ENCODE measurements around the gene TAS1R3. TPM values are rescaled to one million over a fixed set of nuclear protein-coding genes. Genes with fewer than 3 reads are reported as not detected.

The TAS1R3 gene
- total RNA-seq, result under 0.01 and 0.22 TPM in 2 replicates

GRCh38 chr1:1331068-1331965 is at the start of gene TAS1R3:
Gene TAS1R3, plus strand, starts transcription at chr1:1331280. Its CDS starts 66 bp downstream, at chr1:1331346.

GRCh38 chr1:1307923-1308755 is 22.9 kb upstream of the TAS1R3 start, which contains the start of the genes ACAP3 and PUSL1:
Gene ACAP3, minus strand, starts transcription at chr1:1307930. Its CDS starts 115 bp downstream, at chr1:1307815.
Gene PUSL1, plus strand, starts transcription at chr1:1308597. Its CDS starts 47 bp downstream, at chr1:1308644.

GRCh38 chr1:1324524-1325287 is 6.4 kb upstream of the TAS1R3 start, which contains the start of the genes CPTP and INTS11:
Gene CPTP, plus strand, starts transcription at chr1:1324802. Its CDS starts 2,109 bp downstream, at chr1:1326911.
Gene INTS11, minus strand, starts transcription at chr1:1324660. Its CDS starts 52 bp downstream, at chr1:1324608.

GRCh38 chr1:1349256-1350012 is 18.4 kb downstream of the TAS1R3 start, which contains the start of gene DVL1:
Gene DVL1, minus strand, starts transcription at chr1:1349418. Its CDS starts 353 bp downstream, at chr1:1349065.

GRCh38 chr1:1358433-1359271 is 27.6 kb downstream of the TAS1R3 start, which contains the start of gene MXRA8:
Gene MXRA8, minus strand, starts transcription at chr1:1358555. Its CDS starts 51 bp downstream, at chr1:1358504.

GRCh38 chr1:1374929-1375662 is 44.0 kb downstream of the TAS1R3 start, which contains the start of gene AURKAIP1:
Gene AURKAIP1, minus strand, starts transcription at chr1:1375207. Its CDS starts 451 bp downstream, at chr1:1374756.

Small RNA genes within 50 kb of the gene (small RNA-seq; reads per million reads assigned to genes)
- not detected for gene MIR6726

Other genes starting within 250 kb of the TAS1R3 start
- gene C1orf159, start 215.2 kb upstream of the TAS1R3 start, total RNA-seq, result 4.8 and 5.2 TPM in 2 replicates
- gene TTLL10, start 157.4 kb upstream of the TAS1R3 start, total RNA-seq, result not detected in 2 replicates
- gene TNFRSF18, start 124.7 kb upstream of the TAS1R3 start, total RNA-seq, result 0.32 and 0.39 TPM in 2 replicates
- gene TNFRSF4, start 117.1 kb upstream of the TAS1R3 start, total RNA-seq, result 0.13 TPM in 1 of 2 replicates, not detected in the other
- 121 and 122 TPM in 2 replicates for gene SDF4, start 99.3 kb upstream of the TAS1R3 start, total RNA-seq
- gene B3GALT6, start 99.0 kb upstream of the TAS1R3 start, total RNA-seq, result 16.3 and 18.9 TPM in 2 replicates
- gene C1QTNF12, start 84.6 kb upstream of the TAS1R3 start, total RNA-seq, result 0.43 and 0.65 TPM in 2 replicates
- gene UBE2J2, start 57.4 kb upstream of the TAS1R3 start, total RNA-seq, result 26.9 and 30.3 TPM in 2 replicates
- 0.76 and 0.78 TPM in 2 replicates for gene SCNN1D, start 50.8 kb upstream of the TAS1R3 start, total RNA-seq
- 19.2 and 24.7 TPM in 2 replicates for gene ACAP3, start 23.4 kb upstream of the TAS1R3 start, total RNA-seq
- gene PUSL1, start 22.7 kb upstream of the TAS1R3 start, total RNA-seq, result 16.2 and 22.7 TPM in 2 replicates
- gene INTS11, start 6.6 kb upstream of the TAS1R3 start, total RNA-seq, result 43.3 and 46.8 TPM in 2 replicates
- gene CPTP, start 6.5 kb upstream of the TAS1R3 start, total RNA-seq, result 10.3 and 12.6 TPM in 2 replicates
- gene DVL1, start 18.1 kb downstream of the TAS1R3 start, total RNA-seq, result 30.4 and 31.7 TPM in 2 replicates
- gene MXRA8, start 27.3 kb downstream of the TAS1R3 start, total RNA-seq, result 507 and 540 TPM in 2 replicates
- 60.2 and 63.8 TPM in 2 replicates for gene AURKAIP1, start 43.9 kb downstream of the TAS1R3 start, total RNA-seq
- gene CCNL2, start 68.1 kb downstream of the TAS1R3 start, total RNA-seq, result 111 and 123 TPM in 2 replicates
- gene MRPL20, start 76.0 kb downstream of the TAS1R3 start, total RNA-seq, result 96.8 and 105 TPM in 2 replicates
- gene ANKRD65, start 90.0 kb downstream of the TAS1R3 start, total RNA-seq, result 1.7 and 2.9 TPM in 2 replicates
- 2.6 and 4.1 TPM in 2 replicates for gene VWA1, start 104.4 kb downstream of the TAS1R3 start, total RNA-seq
- under 0.01 and 0.13 TPM in 2 replicates for gene ATAD3C, start 118.4 kb downstream of the TAS1R3 start, total RNA-seq
- gene ATAD3B, start 140.5 kb downstream of the TAS1R3 start, total RNA-seq, result 5.4 and 8.6 TPM in 2 replicates
- 7.9 and 21.6 TPM in 2 replicates for gene ATAD3A, start 180.9 kb downstream of the TAS1R3 start, total RNA-seq
- 2.2 and 3.2 TPM in 2 replicates for gene TMEM240, start 209.3 kb downstream of the TAS1R3 start, total RNA-seq
- gene SSU72, start 243.6 kb downstream of the TAS1R3 start, total RNA-seq, result 54.5 TPM in 2 replicates

All from articular chondrocyte of knee joint (primary cell).